Measurements from ENCODE around the gene RPUSD4. TPM values are rescaled to one million over a fixed set of nuclear protein-coding genes. Genes with fewer than 3 reads are reported as not detected.

The RPUSD4 gene
- total RNA-seq, 1 donor from 2014 or later, result 47.9 TPM

DNA sequence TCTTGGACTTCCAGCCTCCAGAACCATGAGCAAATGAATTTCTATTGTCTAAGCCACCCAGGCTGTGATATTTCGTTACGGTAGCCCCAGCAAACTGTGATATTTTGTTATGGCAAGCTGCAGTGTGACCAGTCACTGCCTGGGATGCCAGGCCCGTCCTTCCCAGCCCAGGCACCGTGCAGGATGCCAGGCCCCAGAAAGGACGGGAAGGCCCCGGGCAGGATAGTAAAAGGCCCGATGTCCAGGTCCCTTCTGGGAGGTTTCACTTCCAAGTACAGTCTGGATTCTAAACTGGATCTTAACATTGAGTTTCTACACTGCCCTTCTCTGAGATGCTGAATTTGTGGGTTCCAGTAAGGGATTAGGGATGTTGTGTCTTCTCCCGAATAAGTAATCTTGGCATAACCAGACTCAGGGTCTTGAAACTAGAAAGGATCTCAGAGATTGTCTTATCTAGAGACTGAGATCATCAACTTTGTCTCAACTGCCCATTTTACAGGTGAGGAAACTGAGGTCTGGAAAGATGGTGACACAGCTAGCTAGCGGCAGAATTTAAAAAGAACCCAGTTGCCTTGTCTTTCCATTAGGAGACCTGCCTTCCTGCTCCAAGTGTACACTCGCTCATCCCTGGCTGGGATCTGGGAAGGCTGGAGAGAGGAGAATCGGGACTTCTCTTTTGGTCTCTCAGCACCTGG is 19.9 kb downstream of the RPUSD4 start:
- no peaks in the 10 kb centered on the region for H3K27me3 ChIP-seq (ENCODE audit: control insufficient read depth, insufficient read depth, low read length)
- peaks cover 5% of the 10 kb centered on the region for H3K36me3 ChIP-seq (ENCODE audit: control insufficient read depth, insufficient read depth, low read length)
- no peak for TF ChIP-seq CTCF (IDR thresholded peaks at IDR 0.05; ENCODE audit: insufficient read depth, low read length, severe bottlenecking)
- H3K4me3 ChIP-seq (ENCODE audit: low read depth, low read length), result no peak overlapping the region
- DNase-seq (ENCODE audit: low read depth) (no peak), FAIRE-seq (peak; percentile 79)

GRCh38 chr11:126190792-126191191 is 20.7 kb downstream of the RPUSD4 start:
- Histone ChIP-seq H3K4me3 (ENCODE audit: low read depth, low read length) (no peak overlapping the region), H3K36me3 (ENCODE audit: control insufficient read depth, insufficient read depth, low read length) (peaks cover 4% of the 10 kb centered on the region), H3K27me3 (ENCODE audit: control insufficient read depth, insufficient read depth, low read length) (no peaks in the 10 kb centered on the region)
- TF ChIP-seq CTCF (IDR thresholded peaks at IDR 0.05; ENCODE audit: insufficient read depth, low read length, severe bottlenecking), result no peak
- FAIRE-seq, result no peak
- peak; percentile 62 for DNase-seq (ENCODE audit: low read depth)

- DNase-seq (ENCODE audit: low read depth) (no peak), FAIRE-seq (peak; percentile 7)
- Histone ChIP-seq H3K27me3 (ENCODE audit: control insufficient read depth, insufficient read depth, low read length) (no peaks in the 10 kb centered on the region), H3K36me3 (ENCODE audit: control insufficient read depth, insufficient read depth, low read length) (peaks cover 4% of the 10 kb centered on the region), H3K4me3 (ENCODE audit: low read depth, low read length) (no peak overlapping the region)
- no peak for TF ChIP-seq CTCF (IDR thresholded peaks at IDR 0.05; ENCODE audit: insufficient read depth, low read length, severe bottlenecking)
These were observed 22.1 kb downstream of the RPUSD4 start for GRCh38 chr11:126189109-126189929.

DNA sequence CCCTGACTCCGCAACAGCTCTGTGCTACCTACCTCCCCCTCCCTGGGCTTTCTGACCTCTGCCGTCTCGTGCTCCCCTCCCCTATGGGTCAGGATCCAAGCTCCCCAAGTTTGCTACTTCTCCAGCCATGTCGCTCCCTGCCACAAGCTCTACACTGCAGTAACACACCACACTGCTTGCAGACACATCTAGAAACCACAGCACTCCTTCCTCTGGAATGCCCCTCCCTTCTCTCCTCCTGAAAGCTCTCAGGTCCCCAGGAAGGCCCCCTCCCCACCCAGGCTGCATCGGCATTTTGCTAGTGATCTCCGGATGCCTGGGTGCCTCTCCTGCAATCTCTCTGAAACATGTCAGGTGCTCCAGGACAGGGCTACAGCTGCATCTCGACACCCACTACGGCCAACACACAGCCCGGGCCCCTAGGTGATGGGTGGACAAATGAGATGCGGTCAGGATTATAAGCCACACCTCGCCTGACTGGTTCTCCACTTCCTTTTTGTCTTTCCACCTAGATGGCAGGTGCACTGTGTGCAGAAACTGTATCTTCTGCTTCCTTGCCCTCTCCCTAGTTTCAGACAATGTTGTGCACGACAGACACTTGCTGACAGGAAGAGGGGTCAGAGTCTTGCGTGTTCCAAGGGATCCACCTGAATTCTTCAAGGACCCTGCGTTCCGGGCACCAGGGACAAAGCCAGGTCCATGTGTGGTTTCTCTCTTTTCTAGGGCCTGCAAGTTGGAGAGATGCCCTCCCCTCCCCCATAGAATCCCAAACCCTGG is 22.9 kb downstream of the RPUSD4 start:
- FAIRE-seq (no peak), DNase-seq (ENCODE audit: low read depth) (no peak)
- no peak for TF ChIP-seq CTCF (IDR thresholded peaks at IDR 0.05; ENCODE audit: insufficient read depth, low read length, severe bottlenecking)
- Histone ChIP-seq H3K36me3 (ENCODE audit: control insufficient read depth, insufficient read depth, low read length) (peaks cover 4% of the 10 kb centered on the region), H3K27me3 (ENCODE audit: control insufficient read depth, insufficient read depth, low read length) (no peaks in the 10 kb centered on the region), H3K4me3 (ENCODE audit: low read depth, low read length) (no peak overlapping the region)

- DNase-seq (ENCODE audit: low read depth) (no peak), FAIRE-seq (no peak)
- Histone ChIP-seq H3K4me3 (ENCODE audit: low read depth, low read length) (no peak overlapping the region), H3K36me3 (ENCODE audit: control insufficient read depth, insufficient read depth, low read length) (peaks cover 1% of the 10 kb centered on the region), H3K27me3 (ENCODE audit: control insufficient read depth, insufficient read depth, low read length) (no peaks in the 10 kb centered on the region)
- no peak for TF ChIP-seq CTCF (IDR thresholded peaks at IDR 0.05; ENCODE audit: insufficient read depth, low read length, severe bottlenecking)
These were observed 24.5 kb downstream of the RPUSD4 start for GRCh38 chr11:126186708-126187529.

Measured in bronchial epithelial cell (primary cell).